ENCODE measurements around the gene WNT7B.

GRCh38 chr22:45934168-45934564, 42.8 kb downstream of the WNT7B start:
- TF ChIP-seq, protein P1, sequence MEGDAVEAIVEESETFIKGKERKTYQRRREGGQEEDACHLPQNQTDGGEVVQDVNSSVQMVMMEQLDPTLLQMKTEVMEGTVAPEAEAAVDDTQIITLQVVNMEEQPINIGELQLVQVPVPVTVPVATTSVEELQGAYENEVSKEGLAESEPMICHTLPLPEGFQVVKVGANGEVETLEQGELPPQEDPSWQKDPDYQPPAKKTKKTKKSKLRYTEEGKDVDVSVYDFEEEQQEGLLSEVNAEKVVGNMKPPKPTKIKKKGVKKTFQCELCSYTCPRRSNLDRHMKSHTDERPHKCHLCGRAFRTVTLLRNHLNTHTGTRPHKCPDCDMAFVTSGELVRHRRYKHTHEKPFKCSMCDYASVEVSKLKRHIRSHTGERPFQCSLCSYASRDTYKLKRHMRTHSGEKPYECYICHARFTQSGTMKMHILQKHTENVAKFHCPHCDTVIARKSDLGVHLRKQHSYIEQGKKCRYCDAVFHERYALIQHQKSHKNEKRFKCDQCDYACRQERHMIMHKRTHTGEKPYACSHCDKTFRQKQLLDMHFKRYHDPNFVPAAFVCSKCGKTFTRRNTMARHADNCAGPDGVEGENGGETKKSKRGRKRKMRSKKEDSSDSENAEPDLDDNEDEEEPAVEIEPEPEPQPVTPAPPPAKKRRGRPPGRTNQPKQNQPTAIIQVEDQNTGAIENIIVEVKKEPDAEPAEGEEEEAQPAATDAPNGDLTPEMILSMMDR (IDR thresholded peaks at IDR 0.05): no peak
- no peak for TF ChIP-seq POLR2AphosphoS5 (IDR thresholded peaks at IDR 0.05)
- TF ChIP-seq EP300 (IDR thresholded peaks at IDR 0.05; ENCODE audit: low read depth): no peak

Data from transverse colon (tissue), 4 donors.